Activated naive CD4-positive, alpha-beta T cell treated with Interleukin-2 at 50 U/mL for 16 hours (primary cell): ENCODE data around the gene GTF2A1.

ENCODE experiments used
- DNase-seq: peaks from one replicate; pipeline ENCODE4 v3.0.0-alpha.2; 2020

GTF2A1 gene

DNA sequence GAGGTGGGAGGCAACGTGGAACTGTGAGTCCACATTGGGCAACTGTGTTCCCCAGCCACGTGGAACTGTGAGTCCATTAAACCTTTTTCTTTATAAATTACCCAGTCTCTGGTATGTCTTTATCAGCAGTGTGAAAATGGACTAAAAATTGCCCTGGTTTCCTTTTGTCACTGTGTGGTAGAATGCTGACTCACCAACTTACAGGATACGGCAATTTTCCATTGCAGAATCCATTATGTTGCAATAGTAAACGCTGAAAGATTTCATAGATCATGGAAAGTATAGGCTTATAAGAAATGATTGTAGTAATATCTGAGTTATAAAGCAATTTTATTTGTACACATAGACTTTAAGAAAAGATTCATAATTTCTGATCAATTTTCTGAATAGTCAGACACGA, 93.0 kb downstream of the GTF2A1 start:
- DNase-seq = no peak

DNA sequence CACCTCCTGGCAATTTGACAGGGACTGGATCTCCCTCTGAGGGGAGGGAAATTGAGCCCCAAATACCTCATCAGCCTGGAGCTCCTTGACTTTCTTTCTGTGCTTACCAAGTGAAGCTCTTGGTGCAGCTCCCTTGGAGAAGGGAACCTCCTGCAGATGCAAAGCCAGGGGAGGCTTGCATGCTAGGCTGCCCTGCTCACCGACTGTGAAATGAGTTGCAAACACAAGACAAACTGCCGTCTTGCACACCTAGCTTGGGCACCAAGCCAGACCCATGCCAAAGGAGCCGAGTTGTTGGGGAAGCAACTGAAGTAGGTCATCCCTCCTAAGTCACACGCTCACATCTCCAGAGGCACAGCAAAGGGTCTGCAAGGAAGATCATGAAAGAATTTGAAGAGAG, 95.2 kb downstream of the GTF2A1 start:
- no peak for DNase-seq
